HEK293T (cell line): ENCODE data around the gene SRBD1.

Experiments used
- CTCF ChIA-PET: fragments of 350-600 bp; formaldehyde crosslinking; extraction: SDS; loops from one replicate; lab custom pipeline; 2021; ENCODE audit warnings: antibody characterized with exemption, inconsistent platforms; lab: Yijun Ruan, JAX
- POLR2A ChIA-PET: fragments of 350-600 bp; formaldehyde crosslinking; extraction: SDS; loops from one replicate; lab custom pipeline; 2020; ENCODE audit warnings: antibody characterized with exemption, inconsistent platforms; lab: Yijun Ruan, JAX
- DNase-seq: peaks from one replicate; pipeline ENCODE4 v3.0.0; 2012; ENCODE audit warnings: mixed read lengths; ENCODE audit errors: extremely low spot score
- ARNT ChIP-seq: fragments of 450-650 bp; IDR thresholded peaks from 2 replicates; pipeline ENCODE4 v1.6.1; 2017; ENCODE audit warnings: mild to moderate bottlenecking
- BHLHE40 ChIP-seq: fragments of 450-650 bp; IDR thresholded peaks from 2 replicates; pipeline ENCODE4 v1.6.1; 2016; ENCODE audit warnings: mild to moderate bottlenecking, moderate library complexity, borderline replicate concordance
- CTBP1 ChIP-seq: fragments of 450-650 bp; IDR thresholded peaks from 2 replicates; pipeline ENCODE4 v1.6.1; 2016; ENCODE audit warnings: borderline replicate concordance
- ELF4 ChIP-seq: fragments of 450-650 bp; IDR thresholded peaks from 2 replicates; pipeline ENCODE4 v1.6.1; 2017; ENCODE audit warnings: antibody characterized with exemption
- FOXA1 ChIP-seq: fragments of 450-650 bp; IDR thresholded peaks from 2 replicates; pipeline ENCODE4 v1.6.1; 2016; ENCODE audit warnings: mild to moderate bottlenecking
- FOXK2 ChIP-seq: fragments of 450-650 bp; IDR thresholded peaks from 2 replicates; pipeline ENCODE4 v1.6.1; 2016; ENCODE audit warnings: mild to moderate bottlenecking
- FOXM1 ChIP-seq: fragments of 450-650 bp; IDR thresholded peaks from 2 replicates; pipeline ENCODE4 v1.6.1; 2017; ENCODE audit warnings: mild to moderate bottlenecking, borderline replicate concordance
- HDGF ChIP-seq: fragments of 450-650 bp; IDR thresholded peaks from 2 replicates; pipeline ENCODE4 v1.6.1; 2017; ENCODE audit warnings: antibody characterized with exemption, borderline replicate concordance
- L3MBTL2 ChIP-seq: fragments of 450-650 bp; conservative IDR thresholded peaks from 2 replicates; pipeline ENCODE4 v1.6.1; 2016; ENCODE audit warnings: mild to moderate bottlenecking
- LEF1 ChIP-seq: fragments of 450-650 bp; IDR thresholded peaks from 2 replicates; pipeline ENCODE4 v1.6.1; 2017; ENCODE audit warnings: mild to moderate bottlenecking, borderline replicate concordance
- NFRKB ChIP-seq: fragments of 450-650 bp; IDR thresholded peaks from 2 replicates; pipeline ENCODE4 v1.6.1; 2016; ENCODE audit warnings: mild to moderate bottlenecking, moderate library complexity
- PKNOX1 ChIP-seq: fragments of 450-650 bp; IDR thresholded peaks from 2 replicates; pipeline ENCODE4 v1.6.1; 2016
- SP1 ChIP-seq: fragments of 450-650 bp; IDR thresholded peaks from 2 replicates; pipeline ENCODE4 v1.6.1; 2017
- SUZ12 ChIP-seq: fragments of 450-650 bp; IDR thresholded peaks from 2 replicates; pipeline ENCODE4 v1.6.1; 2016; ENCODE audit warnings: mild to moderate bottlenecking
- TARDBP ChIP-seq: fragments of 450-650 bp; IDR thresholded peaks from 2 replicates; pipeline ENCODE4 v1.6.1; 2016
- ZNF384 ChIP-seq: fragments of 450-650 bp; IDR thresholded peaks from 2 replicates; pipeline ENCODE4 v1.6.1; 2016

SRBD1 gene

GRCh38 chr2:45370369-45370768 is 240.7 kb downstream of the SRBD1 start:
- TF ChIP-seq FOXM1 (no peak), FOXK2 (no peak), NFRKB (no peak), LEF1 (no peak), ELF4 (no peak), FOXA1 (no peak), SP1 (no peak), PKNOX1 (no peak), L3MBTL2 (no peak)
- no peak for DNase-seq
- ChIA-PET CTCF (interaction anchor here (0.7 kb wide), 1 partner anchor 408 kb away, joined by 3 read pairs; no protein-coding TSS in a partner anchor), POLR2A (no interaction called here)

GRCh38 chr2:45368792-45369191 is 242.3 kb downstream of the SRBD1 start:
- DNase-seq, result no peak
- CTCF ChIA-PET, result no interaction called here
- no peak for TF ChIP-seq TARDBP
- no peak for TF ChIP-seq SP1
- TF ChIP-seq FOXA1, result no peak
- no peak for TF ChIP-seq BHLHE40
- TF ChIP-seq CTBP1, result no peak
- no peak for TF ChIP-seq PKNOX1
- TF ChIP-seq FOXM1, result no peak
- no peak for TF ChIP-seq HDGF
- TF ChIP-seq ELF4, result no peak
- no peak for TF ChIP-seq FOXK2
- no peak for TF ChIP-seq L3MBTL2
- no peak for TF ChIP-seq LEF1
- no peak for TF ChIP-seq ZNF384
- POLR2A ChIA-PET, result no interaction called here

GRCh38 chr2:45361666-45362065 is 249.4 kb downstream of the SRBD1 start:
- no peak for DNase-seq
- ChIA-PET CTCF (no interaction called here), POLR2A (no interaction called here)
- TF ChIP-seq ZNF384 (no peak), LEF1 (no peak), BHLHE40 (no peak), FOXM1 (no peak), SUZ12 (no peak), FOXA1 (no peak), ARNT (no peak), NFRKB (no peak)

- DNase-seq, result no peak
- ChIA-PET POLR2A (no interaction called here), CTCF (interaction anchor here (1.4 kb wide), 1 partner anchor 140 kb away, joined by 4 read pairs; no protein-coding TSS in a partner anchor)
- TF ChIP-seq HDGF (no peak), L3MBTL2 (no peak), CTBP1 (no peak), TARDBP (no peak), NFRKB (no peak), SUZ12 (no peak)
These were observed 256.3 kb downstream of the SRBD1 start for GRCh38 chr2:45354776-45355175.

- ChIA-PET POLR2A (no interaction called here), CTCF (interaction anchor here (1.4 kb wide), 1 partner anchor 141 kb away, joined by 4 read pairs; no protein-coding TSS in a partner anchor)
- DNase-seq, result no peak
- TF ChIP-seq FOXA1, result no peak
These were observed 257.2 kb downstream of the SRBD1 start for GRCh38 chr2:45353879-45354278.

- TF ChIP-seq ARNT (no peak), ZNF384 (no peak), CTBP1 (no peak), PKNOX1 (no peak), L3MBTL2 (no peak), TARDBP (no peak), SP1 (no peak), FOXA1 (no peak), ELF4 (no peak), SUZ12 (no peak), FOXM1 (no peak), LEF1 (no peak), HDGF (no peak), BHLHE40 (no peak)
- POLR2A ChIA-PET, result no interaction called here
- CTCF ChIA-PET, result interaction anchor here (0.7 kb wide), 1 partner anchor 873 kb away, joined by 3 read pairs; no protein-coding TSS in a partner anchor
- no peak for DNase-seq
These were observed 258.6 kb downstream of the SRBD1 start for GRCh38 chr2:45352506-45352905.
